ENCODE data around the gene FAM219A.

Gene FAM219A

GRCh38 chr9:34396276-34397214 lies 61.8 kb downstream of the FAM219A start:
- no peak overlapping the region for H3K4me3 ChIP-seq (ENCODE audit: insufficient read depth, low read depth, low read length)
- no peak overlapping the region for H3K27ac ChIP-seq (ENCODE audit: insufficient read depth, low read depth, low read length, poor library complexity, severe bottlenecking)
- H3K4me1 ChIP-seq (ENCODE audit: control insufficient read depth, insufficient read depth, low read length), result no peaks in the 10 kb centered on the region
- peaks cover 7% of the 10 kb centered on the region for H3K27me3 ChIP-seq (ENCODE audit: control insufficient read depth, insufficient read depth, low read length, poor library complexity, severe bottlenecking)
- no peaks in the 10 kb centered on the region for H3K9me3 ChIP-seq (ENCODE audit: control insufficient read depth, low read length)
- H3K36me3 ChIP-seq (ENCODE audit: control insufficient read depth, insufficient read depth, low read length), result no peaks in the 10 kb centered on the region
- WGBS, 2 experiments, result 79 to 81% methylated on average over 6 to 7 of the region's 7 CpGs

GRCh38 chr9:34392511-34392910 lies 65.9 kb downstream of the FAM219A start:
- Histone ChIP-seq H3K4me3 (ENCODE audit: insufficient read depth, low read depth, low read length) (no peak overlapping the region), H3K4me1 (ENCODE audit: control insufficient read depth, insufficient read depth, low read length) (no peaks in the 10 kb centered on the region)
- WGBS, 2 experiments, result 72 to 74% methylated on average over 1 of the region's 1 CpG

GRCh38 chr9:34387239-34387638 lies 71.1 kb downstream of the FAM219A start:
- WGBS, 2 experiments, result 87 to 97% methylated on average over 4 of the region's 4 CpGs
- no peaks in the 10 kb centered on the region for H3K9me3 ChIP-seq (ENCODE audit: control insufficient read depth, low read length)
- H3K27me3 ChIP-seq (ENCODE audit: control insufficient read depth, insufficient read depth, low read length, poor library complexity, severe bottlenecking), result peaks cover 29% of the 10 kb centered on the region

More at GRCh38 chr9:34392511-34392910, 65.9 kb downstream of the FAM219A start:
- Histone ChIP-seq H3K9me3 (ENCODE audit: control insufficient read depth, low read length) (no peaks in the 10 kb centered on the region), H3K27ac (ENCODE audit: insufficient read depth, low read depth, low read length, poor library complexity, severe bottlenecking) (no peak overlapping the region), H3K36me3 (ENCODE audit: control insufficient read depth, insufficient read depth, low read length) (no peaks in the 10 kb centered on the region), H3K27me3 (ENCODE audit: control insufficient read depth, insufficient read depth, low read length, poor library complexity, severe bottlenecking) (peaks cover 14% of the 10 kb centered on the region)

GRCh38 chr9:34386656-34387055 lies 71.7 kb downstream of the FAM219A start:
- H3K9me3 ChIP-seq (ENCODE audit: control insufficient read depth, low read length), result no peaks in the 10 kb centered on the region
- H3K4me3 ChIP-seq (ENCODE audit: insufficient read depth, low read depth, low read length), result no peak overlapping the region
- WGBS, 2 experiments, result 87 to 96% methylated on average over 3 of the region's 3 CpGs
- H3K36me3 ChIP-seq (ENCODE audit: control insufficient read depth, insufficient read depth, low read length), result no peaks in the 10 kb centered on the region
- no peaks in the 10 kb centered on the region for H3K4me1 ChIP-seq (ENCODE audit: control insufficient read depth, insufficient read depth, low read length)
- no peak overlapping the region for H3K27ac ChIP-seq (ENCODE audit: insufficient read depth, low read depth, low read length, poor library complexity, severe bottlenecking)
- peaks cover 29% of the 10 kb centered on the region for H3K27me3 ChIP-seq (ENCODE audit: control insufficient read depth, insufficient read depth, low read length, poor library complexity, severe bottlenecking)

More at GRCh38 chr9:34387239-34387638, 71.1 kb downstream of the FAM219A start:
- Histone ChIP-seq H3K4me1 (ENCODE audit: control insufficient read depth, insufficient read depth, low read length) (no peaks in the 10 kb centered on the region), H3K27ac (ENCODE audit: insufficient read depth, low read depth, low read length, poor library complexity, severe bottlenecking) (no peak overlapping the region), H3K36me3 (ENCODE audit: control insufficient read depth, insufficient read depth, low read length) (no peaks in the 10 kb centered on the region), H3K4me3 (ENCODE audit: insufficient read depth, low read depth, low read length) (no peak overlapping the region)

GRCh38 chr9:34385561-34386230 lies 72.7 kb downstream of the FAM219A start:
- Histone ChIP-seq H3K27ac (ENCODE audit: insufficient read depth, low read depth, low read length, poor library complexity, severe bottlenecking) (no peak overlapping the region), H3K27me3 (ENCODE audit: control insufficient read depth, insufficient read depth, low read length, poor library complexity, severe bottlenecking) (peaks cover 30% of the 10 kb centered on the region), H3K4me1 (ENCODE audit: control insufficient read depth, insufficient read depth, low read length) (peaks cover 4% of the 10 kb centered on the region), H3K9me3 (ENCODE audit: control insufficient read depth, low read length) (no peaks in the 10 kb centered on the region), H3K4me3 (ENCODE audit: insufficient read depth, low read depth, low read length) (no peak overlapping the region), H3K36me3 (ENCODE audit: control insufficient read depth, insufficient read depth, low read length) (no peaks in the 10 kb centered on the region)
- 92 to 97% methylated on average over 6 of the region's 6 CpGs for WGBS, 2 experiments

GRCh38 chr9:34384368-34385165 lies 73.8 kb downstream of the FAM219A start:
- 90 to 92% methylated on average over 6 to 7 of the region's 7 CpGs for WGBS, 2 experiments

GRCh38 chr9:34383904-34384303 lies 74.5 kb downstream of the FAM219A start:
- Histone ChIP-seq H3K36me3 (ENCODE audit: control insufficient read depth, insufficient read depth, low read length) (no peaks in the 10 kb centered on the region), H3K4me3 (ENCODE audit: insufficient read depth, low read depth, low read length) (no peak overlapping the region), H3K4me1 (ENCODE audit: control insufficient read depth, insufficient read depth, low read length) (peaks cover 10% of the 10 kb centered on the region), H3K27me3 (ENCODE audit: control insufficient read depth, insufficient read depth, low read length, poor library complexity, severe bottlenecking) (peaks cover 48% of the 10 kb centered on the region), H3K9me3 (ENCODE audit: control insufficient read depth, low read length) (no peaks in the 10 kb centered on the region), H3K27ac (ENCODE audit: insufficient read depth, low read depth, low read length, poor library complexity, severe bottlenecking) (no peak overlapping the region)
- WGBS, 2 experiments, result 89 to 90% methylated on average over 4 of the region's 4 CpGs

More at GRCh38 chr9:34384368-34385165, 73.8 kb downstream of the FAM219A start:
- no peaks in the 10 kb centered on the region for H3K36me3 ChIP-seq (ENCODE audit: control insufficient read depth, insufficient read depth, low read length)
- H3K4me1 ChIP-seq (ENCODE audit: control insufficient read depth, insufficient read depth, low read length), result peaks cover 10% of the 10 kb centered on the region
- no peaks in the 10 kb centered on the region for H3K9me3 ChIP-seq (ENCODE audit: control insufficient read depth, low read length)
- H3K27me3 ChIP-seq (ENCODE audit: control insufficient read depth, insufficient read depth, low read length, poor library complexity, severe bottlenecking), result peaks cover 42% of the 10 kb centered on the region
- no peak overlapping the region for H3K4me3 ChIP-seq (ENCODE audit: insufficient read depth, low read depth, low read length)
- no peak overlapping the region for H3K27ac ChIP-seq (ENCODE audit: insufficient read depth, low read depth, low read length, poor library complexity, severe bottlenecking)

GRCh38 chr9:34382879-34383278 lies 75.5 kb downstream of the FAM219A start:
- Histone ChIP-seq H3K27me3 (ENCODE audit: control insufficient read depth, insufficient read depth, low read length, poor library complexity, severe bottlenecking) (peaks cover 58% of the 10 kb centered on the region), H3K9me3 (ENCODE audit: control insufficient read depth, low read length) (no peaks in the 10 kb centered on the region), H3K4me3 (ENCODE audit: insufficient read depth, low read depth, low read length) (no peak overlapping the region), H3K27ac (ENCODE audit: insufficient read depth, low read depth, low read length, poor library complexity, severe bottlenecking) (no peak overlapping the region), H3K4me1 (ENCODE audit: control insufficient read depth, insufficient read depth, low read length) (peaks cover 10% of the 10 kb centered on the region), H3K36me3 (ENCODE audit: control insufficient read depth, insufficient read depth, low read length) (no peaks in the 10 kb centered on the region)
- 82 to 89% methylated on average over 3 of the region's 3 CpGs for WGBS, 2 experiments

GRCh38 chr9:34382054-34382453 lies 76.3 kb downstream of the FAM219A start:
- peaks cover 67% of the 10 kb centered on the region for H3K27me3 ChIP-seq (ENCODE audit: control insufficient read depth, insufficient read depth, low read length, poor library complexity, severe bottlenecking)
- WGBS, 2 experiments, result 79 to 86% methylated on average over 5 of the region's 5 CpGs
- peaks cover 10% of the 10 kb centered on the region for H3K4me1 ChIP-seq (ENCODE audit: control insufficient read depth, insufficient read depth, low read length)
- H3K27ac ChIP-seq (ENCODE audit: insufficient read depth, low read depth, low read length, poor library complexity, severe bottlenecking), result no peak overlapping the region
- H3K9me3 ChIP-seq (ENCODE audit: control insufficient read depth, low read length), result no peaks in the 10 kb centered on the region
- H3K36me3 ChIP-seq (ENCODE audit: control insufficient read depth, insufficient read depth, low read length), result no peaks in the 10 kb centered on the region
- no peak overlapping the region for H3K4me3 ChIP-seq (ENCODE audit: insufficient read depth, low read depth, low read length)

Data from ectodermal cell (in vitro differentiated cells).